GM03348 (cell line): ENCODE data around the gene SLC24A3.
A peak's percentile ranks its signal among the peaks of the same experiment; 100 is the strongest.

ENCODE experiments used
- DNase-seq: peaks from one replicate; pipeline ENCODE4 v3.0.0; 2012; ENCODE audit warnings: low spot score

The SLC24A3 gene

GRCh38 chr20:19549896-19550295 lies 337.5 kb downstream of the SLC24A3 start:
- DNase-seq: no peak

- DNase-seq: no peak
These were observed 340.1 kb downstream of the SLC24A3 start for GRCh38 chr20:19552221-19553180.

GRCh38 chr20:19554666-19555065 lies 342.2 kb downstream of the SLC24A3 start:
- DNase-seq: no peak

- no peak for DNase-seq
These were observed 343.3 kb downstream of the SLC24A3 start for GRCh38 chr20:19555726-19556125.

GRCh38 chr20:19557291-19557690 lies 344.8 kb downstream of the SLC24A3 start:
- no peak for DNase-seq

- no peak for DNase-seq
These were observed 348.5 kb downstream of the SLC24A3 start for GRCh38 chr20:19560881-19561480.

- no peak for DNase-seq
These were observed 350.0 kb downstream of the SLC24A3 start for GRCh38 chr20:19562426-19562825.

- no peak for DNase-seq
These were observed 351.8 kb downstream of the SLC24A3 start for GRCh38 chr20:19564261-19564660.

- no peak for DNase-seq
These were observed 353.3 kb downstream of the SLC24A3 start for GRCh38 chr20:19565736-19566135.

- no peak for DNase-seq
These were observed 353.9 kb downstream of the SLC24A3 start for GRCh38 chr20:19566226-19566945.

GRCh38 chr20:19568128-19568527 lies 355.7 kb downstream of the SLC24A3 start:
- DNase-seq: no peak

GRCh38 chr20:19571996-19572395 lies 359.6 kb downstream of the SLC24A3 start:
- DNase-seq: no peak

GRCh38 chr20:19577692-19578091 lies 365.2 kb downstream of the SLC24A3 start:
- no peak for DNase-seq

GRCh38 chr20:19582782-19583181 lies 370.3 kb downstream of the SLC24A3 start:
- DNase-seq: no peak

GRCh38 chr20:19583532-19584175 lies 371.2 kb downstream of the SLC24A3 start:
- DNase-seq: peak; percentile 60

GRCh38 chr20:19588241-19588640 lies 375.8 kb downstream of the SLC24A3 start:
- no peak for DNase-seq

- no peak for DNase-seq
These were observed 376.3 kb downstream of the SLC24A3 start for GRCh38 chr20:19588732-19589131.

- no peak for DNase-seq
These were observed 377.4 kb downstream of the SLC24A3 start for GRCh38 chr20:19589787-19590362.

GRCh38 chr20:19590382-19590781 lies 377.9 kb downstream of the SLC24A3 start:
- DNase-seq: no peak

GRCh38 chr20:19593762-19594161 lies 381.3 kb downstream of the SLC24A3 start:
- DNase-seq: no peak

- DNase-seq: no peak
These were observed 382.5 kb downstream of the SLC24A3 start for GRCh38 chr20:19594896-19595295.
